ENCODE data around the gene SLC10A7.

SLC10A7 gene

DNA sequence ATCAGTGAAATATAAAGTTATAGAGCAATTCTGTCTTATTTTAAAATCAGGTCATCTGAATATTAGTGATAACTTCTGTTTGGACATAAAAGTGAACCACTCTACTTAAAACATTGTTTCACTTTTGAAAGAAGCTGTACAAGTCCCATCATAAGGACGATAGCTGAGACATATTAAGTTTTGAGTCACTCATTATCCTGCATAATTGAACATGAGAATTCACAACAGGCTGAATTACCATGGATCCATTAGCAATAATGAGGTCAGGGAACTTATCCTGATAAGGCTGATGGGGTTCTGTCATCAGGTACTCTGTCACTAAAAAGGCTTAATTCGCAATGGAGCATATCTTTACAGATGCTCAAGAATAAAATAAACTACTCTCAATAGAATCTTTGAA lies 227.0 kb downstream of the SLC10A7 start:
- DNase-seq: no peak

GRCh38 chr4:146292508-146292907 lies 229.2 kb downstream of the SLC10A7 start:
- DNase-seq: no peak

- no peak for DNase-seq
Measured at GRCh38 chr4:146291313-146291712, 230.4 kb downstream of the SLC10A7 start.

DNA sequence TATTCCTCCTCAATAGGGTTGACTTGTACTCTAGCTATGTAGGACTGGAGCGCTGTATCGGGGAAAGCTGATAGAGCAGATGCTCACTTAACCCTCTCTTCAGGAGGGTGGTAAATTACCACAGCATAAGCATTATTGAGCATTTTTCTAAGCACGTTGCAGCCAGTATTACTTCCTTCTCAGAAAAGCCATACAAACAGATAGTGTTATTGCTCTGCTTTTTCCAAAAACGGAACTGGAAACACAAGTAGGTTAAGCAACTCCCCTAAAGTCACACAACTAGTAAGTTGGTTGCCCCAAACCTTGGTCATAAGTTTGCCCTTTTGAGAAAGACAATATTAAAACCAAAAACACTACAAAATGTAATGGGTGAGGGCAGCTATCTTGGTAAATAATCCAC lies 233.5 kb downstream of the SLC10A7 start:
- DNase-seq: no peak

DNA sequence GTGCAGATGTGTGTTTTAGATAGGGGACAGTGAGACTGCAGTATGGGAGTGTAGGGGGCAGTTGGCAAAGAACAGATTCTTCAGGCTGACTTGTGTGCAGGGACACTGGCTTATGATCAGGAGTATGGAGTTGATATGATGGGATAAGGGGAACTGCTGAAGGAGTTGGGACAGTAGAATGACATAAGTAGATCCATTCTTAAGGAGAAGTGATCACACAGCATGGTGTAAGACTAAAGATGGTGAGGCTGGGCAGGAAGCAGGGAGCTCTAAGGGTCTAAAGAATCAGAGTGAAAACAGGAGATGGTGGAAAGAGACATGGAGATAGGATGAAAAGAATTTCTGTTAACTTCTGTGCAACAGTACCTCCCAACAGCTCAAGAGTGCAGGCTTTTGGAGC lies 236.7 kb downstream of the SLC10A7 start:
- no peak for DNase-seq

- DNase-seq: no peak
Measured at GRCh38 chr4:146283758-146284651, 237.7 kb downstream of the SLC10A7 start.

GRCh38 chr4:146282657-146283056 lies 239.1 kb downstream of the SLC10A7 start:
- DNase-seq: no peak

GRCh38 chr4:146278986-146279385 lies 242.8 kb downstream of the SLC10A7 start:
- no peak for DNase-seq

DNA sequence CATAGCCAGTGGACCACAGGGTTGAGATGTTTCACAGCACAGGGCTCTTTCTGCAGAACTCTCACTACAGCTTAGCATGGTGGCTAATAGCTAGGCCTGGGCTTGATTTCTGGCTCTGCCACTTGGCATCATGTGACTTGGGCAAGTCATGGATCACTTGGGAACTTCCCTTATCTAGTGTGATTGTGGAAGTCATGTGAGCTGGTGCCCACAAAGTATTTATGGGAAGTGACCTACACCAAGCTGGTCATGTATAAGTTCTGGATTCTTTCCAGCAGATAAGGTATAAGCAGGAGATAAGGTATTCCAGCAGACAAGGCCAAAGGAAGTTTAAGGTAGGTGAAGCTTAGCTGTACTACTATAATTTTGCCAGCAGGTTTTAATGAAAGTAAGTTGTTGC lies 246.4 kb downstream of the SLC10A7 start:
- no peak for DNase-seq

DNA sequence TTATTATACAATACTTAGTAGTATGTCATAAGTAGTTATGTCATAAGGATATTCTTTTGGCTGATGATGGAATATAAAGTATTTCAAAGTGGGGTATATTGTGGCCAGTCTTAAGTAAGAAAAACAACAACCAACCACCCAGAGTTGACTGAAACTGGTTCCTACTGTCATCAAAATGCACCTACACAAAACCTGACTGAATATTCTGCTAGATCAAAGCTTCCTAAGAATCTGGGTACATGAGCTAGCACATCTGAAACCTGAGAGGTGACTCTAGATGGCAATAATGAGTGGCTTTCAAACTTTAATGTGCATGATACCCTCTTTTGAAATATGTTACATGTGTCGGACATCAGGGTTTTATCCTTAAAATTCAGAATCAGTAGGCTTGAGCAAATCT lies 247.0 kb downstream of the SLC10A7 start:
- no peak for DNase-seq

DNA sequence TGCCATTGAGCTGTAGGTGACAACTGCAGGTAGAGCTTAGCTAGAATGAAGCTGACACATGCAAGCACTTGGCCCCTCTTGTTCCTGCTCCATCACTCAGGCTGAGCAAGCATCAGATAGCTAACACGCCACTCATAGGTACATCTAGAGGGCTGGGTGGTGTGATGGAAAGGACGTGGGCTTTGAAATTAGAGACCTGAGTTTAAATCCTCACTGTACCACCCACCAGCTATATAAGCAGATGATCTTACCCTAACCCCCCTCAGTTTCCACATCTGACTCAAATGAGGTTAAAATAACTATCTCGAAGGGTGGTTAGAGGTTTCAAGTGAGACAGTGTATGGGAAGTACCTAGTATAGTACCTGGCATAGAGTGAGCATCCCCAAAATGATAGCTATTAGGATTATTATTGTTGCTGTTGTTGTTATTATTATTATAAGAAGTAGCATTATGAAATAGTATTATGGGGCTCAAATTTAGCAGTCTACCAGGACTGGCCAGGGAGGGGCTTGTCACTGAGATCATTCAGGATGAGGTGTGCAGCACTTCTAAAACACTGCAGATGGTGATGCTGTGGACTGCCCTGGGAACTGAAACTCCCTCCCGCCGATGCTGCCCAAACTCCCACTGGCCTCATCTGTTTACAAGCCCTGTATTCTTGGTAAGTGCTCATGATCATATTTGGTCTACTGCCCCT lies 248.4 kb downstream of the SLC10A7 start:
- DNase-seq: no peak

- no peak for DNase-seq
Measured at GRCh38 chr4:146271466-146271865, 250.3 kb downstream of the SLC10A7 start.

DNA sequence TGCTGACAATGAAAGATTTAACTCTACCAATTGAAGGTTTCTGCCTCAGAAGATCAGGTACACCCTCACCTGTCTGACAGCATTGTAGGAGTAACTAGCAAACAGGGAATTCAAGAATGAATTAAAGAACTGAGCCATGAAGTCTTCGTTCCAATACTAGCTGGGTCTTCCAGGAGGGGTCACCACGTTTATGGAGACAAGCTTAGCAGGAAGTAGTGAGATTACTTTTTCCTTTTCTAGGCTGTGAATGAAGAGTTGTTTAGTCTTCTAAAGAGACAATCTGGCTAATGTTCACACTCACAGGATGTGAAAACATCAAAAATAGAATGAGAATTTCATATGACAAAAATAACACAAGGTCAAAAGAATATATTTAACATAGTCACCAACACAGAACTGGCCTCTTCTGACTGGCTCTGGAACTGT lies 252.5 kb downstream of the SLC10A7 start:
- DNase-seq: no peak

- no peak for DNase-seq
Measured at GRCh38 chr4:146267826-146268225, 253.9 kb downstream of the SLC10A7 start.

GRCh38 chr4:146265950-146266490 lies 255.7 kb downstream of the SLC10A7 start:
- DNase-seq: no peak

DNA sequence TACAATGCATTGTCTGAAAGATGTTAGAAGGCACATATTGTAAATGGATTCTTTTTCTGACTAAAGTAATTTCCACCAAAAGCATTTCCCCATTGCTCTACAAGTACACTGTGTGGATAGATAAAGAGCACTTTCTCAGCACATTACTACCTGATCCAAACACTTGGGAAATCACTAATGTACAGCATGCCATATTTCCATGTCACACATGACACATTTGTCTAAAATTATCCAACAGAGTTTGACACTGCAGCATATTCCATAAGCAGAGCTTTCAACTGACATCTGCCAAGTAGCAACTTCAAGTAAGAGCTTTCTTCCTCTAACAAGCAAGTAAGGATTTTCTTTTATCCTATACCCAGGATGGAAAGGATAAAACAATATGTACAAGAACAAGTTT lies 257.9 kb downstream of the SLC10A7 start:
- no peak for DNase-seq

- no peak for DNase-seq
Measured at GRCh38 chr4:146261041-146261440, 260.7 kb downstream of the SLC10A7 start.

DNA sequence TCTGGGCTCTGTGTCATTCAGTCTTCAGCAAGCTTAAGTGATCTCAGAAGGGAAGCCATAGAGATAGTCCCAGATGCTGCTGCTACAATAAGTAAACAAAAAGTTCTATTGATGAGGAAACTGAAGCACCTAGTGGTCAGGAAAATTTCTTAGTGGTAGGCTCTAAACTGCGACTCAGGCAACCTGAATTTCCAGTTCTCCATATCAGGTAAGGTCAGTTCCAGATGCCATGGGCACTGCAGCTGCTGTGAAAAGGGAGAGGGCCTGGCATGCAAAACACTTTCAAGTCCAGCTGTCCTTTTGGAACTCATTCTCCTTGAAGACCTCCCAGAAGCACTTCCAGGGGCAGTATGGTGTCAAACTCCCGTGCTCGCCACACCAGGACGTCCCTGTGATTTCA lies 261.2 kb downstream of the SLC10A7 start:
- DNase-seq: no peak

GRCh38 chr4:146257511-146257910 lies 264.2 kb downstream of the SLC10A7 start:
- no peak for DNase-seq

- DNase-seq: no peak
Measured at GRCh38 chr4:146256328-146256727, 265.4 kb downstream of the SLC10A7 start.

- DNase-seq: no peak
Measured at GRCh38 chr4:146255874-146256273, 265.9 kb downstream of the SLC10A7 start.

GRCh38 chr4:146255463-146255862 lies 266.3 kb downstream of the SLC10A7 start:
- DNase-seq: no peak

DNA sequence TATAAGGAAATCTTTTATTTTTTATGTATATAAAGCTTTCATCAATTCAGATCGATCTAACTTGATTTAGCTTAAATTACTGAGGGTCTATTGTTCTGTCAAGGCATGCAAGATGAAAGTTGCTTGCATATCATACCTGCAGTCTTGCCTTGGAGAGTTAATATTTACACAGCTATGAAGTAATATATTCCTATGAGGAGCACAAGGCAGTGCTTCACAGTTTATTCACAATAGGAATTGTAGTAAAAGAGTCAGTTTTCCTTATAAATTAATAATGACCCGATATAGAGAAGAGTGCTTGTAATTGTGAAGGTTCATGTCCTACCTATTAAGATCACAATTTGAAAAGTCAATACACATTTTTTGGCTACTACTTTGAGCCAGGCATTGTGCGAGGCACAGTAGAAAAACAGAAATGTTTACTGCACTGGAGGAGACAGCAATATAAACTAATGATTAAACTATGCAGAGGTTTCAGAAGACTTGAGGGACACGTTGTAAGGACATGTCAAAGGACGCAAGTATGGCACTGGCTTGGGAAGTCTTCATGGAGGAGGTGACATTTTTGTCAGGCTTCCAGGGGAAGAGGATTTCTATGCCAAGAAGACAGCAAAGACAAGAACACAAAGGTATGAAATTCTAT lies 268.6 kb downstream of the SLC10A7 start:
- DNase-seq: no peak

- DNase-seq: no peak
Measured at GRCh38 chr4:146247356-146247755, 274.4 kb downstream of the SLC10A7 start.
